Thoracic aorta (tissue), 2 donors: ENCODE results near the gene TMPRSS4. TPM values are rescaled to one million over a fixed set of nuclear protein-coding genes. Genes with fewer than 3 reads are reported as not detected.

Experiments used
- ATAC-seq: fragments of 150-250 bp; one replicate; pipeline ENCODE4 v1.8.0; 2017; ENCODE audit warnings: low read depth; ENCODE audit not compliant: insufficient number of reproducible peaks, low FRiP score
- DNase-seq: peaks from one replicate; pipeline ENCODE4 v3.0.0-alpha.2; 2020; ENCODE audit warnings: low spot score
- H3K27ac ChIP-seq, 2 donors: fragments of 200-600 bp; sonication (generic); 1 replicate in 1 of 2; 2 replicates in 1 of 2; pipeline ENCODE4 v1.5.1; 2016; ENCODE audit warnings: mild to moderate bottlenecking in 2 of 2, moderate library complexity in 2 of 2
- H3K27me3 ChIP-seq: fragments of 200-600 bp; sonication (generic); replicated peaks from 2 replicates; pipeline ENCODE4 v1.6.0; 2016; ENCODE audit warnings: mild to moderate bottlenecking; ENCODE audit not compliant: insufficient read depth
- H3K36me3 ChIP-seq: fragments of 200-600 bp; sonication (generic); one replicate; pipeline ENCODE4 v1.5.1; 2016
- H3K4me1 ChIP-seq, 2 donors: fragments of 200-600 bp; sonication (generic); 1 replicate in 1 of 2; 2 replicates in 1 of 2; pipeline versions ENCODE4 v1.5.1 to v1.6.0; 2016; ENCODE audit warnings: low read depth in 2 of 2, mild to moderate bottlenecking in 1 of 2; ENCODE audit not compliant: control insufficient read depth in 1 of 2
- H3K4me3 ChIP-seq: fragments of 200-600 bp; sonication (generic); 2 replicates; pipeline ENCODE4 v1.5.1; 2016; ENCODE audit warnings: mild to moderate bottlenecking
- H3K9me3 ChIP-seq: fragments of 200-600 bp; sonication (generic); 2 replicates; pipeline ENCODE4 v1.5.1; 2016
- total RNA-seq, 2 donors: library from RNA; depleted of rRNA; stranded (reverse); fragments of >200 nt; gene quantifications; one replicate each; pipeline versions ENCODE4 v1.1.0 to v1.2.3, GENCODE V29; 2016
- TF ChIP-seq, protein P1 (sequence below): fragments of 200-600 bp; sonication (generic); IDR thresholded peaks from one replicate; pipeline ENCODE4 v1.5.1; 2019; ENCODE audit warnings: antibody characterized with exemption

Gene TMPRSS4
- total RNA-seq, 2 donors from 2014 or later, result 2.2 TPM; not detected in 1

GRCh38 chr11:118128310-118128709 lies 51.4 kb downstream of the TMPRSS4 start:
- no peak for DNase-seq

DNA sequence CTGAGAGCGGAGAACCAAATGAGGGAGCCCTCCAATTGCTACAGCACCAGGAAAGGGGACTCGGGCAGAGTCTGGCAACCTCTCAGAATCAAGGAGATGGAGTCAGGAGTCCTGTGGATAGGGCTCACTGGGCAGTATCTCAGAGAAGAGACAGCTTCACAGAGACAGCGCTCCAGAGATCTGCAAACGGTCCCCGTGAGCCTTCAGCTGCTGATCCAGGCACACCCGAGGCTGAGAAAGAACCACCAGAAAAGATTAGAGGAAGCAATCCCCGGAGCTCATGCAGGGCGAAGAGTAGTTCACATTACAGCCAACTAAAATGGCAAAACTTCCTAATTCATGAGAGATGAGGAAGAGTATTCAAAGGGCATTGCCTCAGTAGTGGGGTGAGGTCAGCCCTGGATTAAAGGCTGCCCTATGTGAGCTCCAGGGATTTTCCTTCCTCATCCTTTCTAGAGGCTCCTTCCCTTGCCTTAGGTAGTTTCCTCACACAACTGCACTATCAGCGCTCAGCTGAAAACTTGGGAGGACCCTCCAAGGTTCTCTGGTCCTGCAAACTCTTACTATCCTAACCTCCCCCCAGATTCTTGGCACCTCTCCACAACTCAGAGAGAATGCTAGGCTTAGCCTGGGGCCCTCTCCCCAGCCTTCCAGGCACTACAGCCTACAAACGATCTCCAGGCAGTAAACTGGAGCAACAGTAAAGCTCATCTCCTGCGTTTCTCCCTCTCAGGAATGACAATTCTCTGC lies 52.0 kb downstream of the TMPRSS4 start:
- TF ChIP-seq, protein P1, sequence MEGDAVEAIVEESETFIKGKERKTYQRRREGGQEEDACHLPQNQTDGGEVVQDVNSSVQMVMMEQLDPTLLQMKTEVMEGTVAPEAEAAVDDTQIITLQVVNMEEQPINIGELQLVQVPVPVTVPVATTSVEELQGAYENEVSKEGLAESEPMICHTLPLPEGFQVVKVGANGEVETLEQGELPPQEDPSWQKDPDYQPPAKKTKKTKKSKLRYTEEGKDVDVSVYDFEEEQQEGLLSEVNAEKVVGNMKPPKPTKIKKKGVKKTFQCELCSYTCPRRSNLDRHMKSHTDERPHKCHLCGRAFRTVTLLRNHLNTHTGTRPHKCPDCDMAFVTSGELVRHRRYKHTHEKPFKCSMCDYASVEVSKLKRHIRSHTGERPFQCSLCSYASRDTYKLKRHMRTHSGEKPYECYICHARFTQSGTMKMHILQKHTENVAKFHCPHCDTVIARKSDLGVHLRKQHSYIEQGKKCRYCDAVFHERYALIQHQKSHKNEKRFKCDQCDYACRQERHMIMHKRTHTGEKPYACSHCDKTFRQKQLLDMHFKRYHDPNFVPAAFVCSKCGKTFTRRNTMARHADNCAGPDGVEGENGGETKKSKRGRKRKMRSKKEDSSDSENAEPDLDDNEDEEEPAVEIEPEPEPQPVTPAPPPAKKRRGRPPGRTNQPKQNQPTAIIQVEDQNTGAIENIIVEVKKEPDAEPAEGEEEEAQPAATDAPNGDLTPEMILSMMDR, result no peak
- no peaks in the 10 kb centered on the region for H3K4me1 ChIP-seq
- H3K9me3 ChIP-seq, result no peaks in the 10 kb centered on the region
- H3K4me3 ChIP-seq, result no peak overlapping the region
- ATAC-seq (no peak), DNase-seq (no peak)
- H3K27ac ChIP-seq, result no peak overlapping the region
- H3K27me3 ChIP-seq, result no peaks in the 10 kb centered on the region
- H3K36me3 ChIP-seq, result no peaks in the 10 kb centered on the region

More at GRCh38 chr11:118128310-118128709, 51.4 kb downstream of the TMPRSS4 start:
- no peak overlapping the region for H3K4me3 ChIP-seq
- H3K27me3 ChIP-seq, result no peaks in the 10 kb centered on the region
- no peaks in the 10 kb centered on the region for H3K9me3 ChIP-seq
- no peaks in the 10 kb centered on the region for H3K36me3 ChIP-seq
- no peaks in the 10 kb centered on the region for H3K4me1 ChIP-seq
- TF ChIP-seq, protein P1, result no peak
- no peak for ATAC-seq
- no peak overlapping the region for H3K27ac ChIP-seq

GRCh38 chr11:118129471-118130172 lies 52.7 kb downstream of the TMPRSS4 start:
- TF ChIP-seq, protein P1, result no peak
- ATAC-seq, result no peak
- Histone ChIP-seq H3K4me3 (no peak overlapping the region), H3K27ac (no peak overlapping the region), H3K36me3 (no peaks in the 10 kb centered on the region), H3K27me3 (no peaks in the 10 kb centered on the region), H3K4me1 (no peaks in the 10 kb centered on the region), H3K9me3 (no peaks in the 10 kb centered on the region)
- no peak for DNase-seq

DNA sequence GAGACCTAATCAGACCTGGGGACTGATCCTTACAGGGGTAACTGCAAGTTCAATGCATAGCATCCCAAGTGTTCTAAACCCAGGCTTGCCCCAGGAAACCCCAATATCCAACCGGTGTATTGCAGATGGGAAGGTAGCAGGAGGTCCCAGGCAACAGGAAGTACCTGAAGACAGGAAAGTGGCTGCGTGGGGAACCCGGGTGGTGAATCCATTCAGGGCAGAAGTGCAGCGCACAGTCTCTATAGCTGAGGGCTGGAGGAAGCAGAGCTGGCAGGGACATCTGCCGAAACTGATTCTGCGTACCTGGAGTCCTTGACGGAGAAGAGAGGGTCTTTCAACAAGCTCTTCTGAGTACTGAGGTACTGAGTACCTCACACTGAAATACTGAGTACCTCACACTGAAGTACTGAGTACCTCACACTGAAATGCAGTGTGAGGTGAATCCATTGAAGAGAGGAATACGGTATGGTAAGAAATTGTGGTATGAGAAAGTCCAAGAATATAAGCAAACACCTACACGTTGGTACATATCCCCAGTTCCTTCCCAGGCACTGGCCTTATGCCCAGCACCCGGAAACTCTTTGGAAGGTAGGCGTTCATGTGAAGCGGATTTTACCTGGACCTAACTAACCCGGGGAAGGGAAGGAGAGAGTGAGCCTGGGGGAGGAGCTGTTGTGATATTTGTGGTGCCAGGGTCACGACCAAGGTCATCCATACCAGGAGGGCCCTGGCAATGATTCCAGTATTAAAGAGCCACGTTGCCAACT lies 55.7 kb downstream of the TMPRSS4 start:
- DNase-seq (no peak), ATAC-seq (no peak)
- TF ChIP-seq, protein P1, result no peak
- H3K27me3 ChIP-seq, result no peaks in the 10 kb centered on the region
- H3K36me3 ChIP-seq, result no peaks in the 10 kb centered on the region
- no peaks in the 10 kb centered on the region for H3K4me1 ChIP-seq
- H3K27ac ChIP-seq, result no peak overlapping the region
- H3K4me3 ChIP-seq, result no peak overlapping the region
- no peaks in the 10 kb centered on the region for H3K9me3 ChIP-seq

DNA sequence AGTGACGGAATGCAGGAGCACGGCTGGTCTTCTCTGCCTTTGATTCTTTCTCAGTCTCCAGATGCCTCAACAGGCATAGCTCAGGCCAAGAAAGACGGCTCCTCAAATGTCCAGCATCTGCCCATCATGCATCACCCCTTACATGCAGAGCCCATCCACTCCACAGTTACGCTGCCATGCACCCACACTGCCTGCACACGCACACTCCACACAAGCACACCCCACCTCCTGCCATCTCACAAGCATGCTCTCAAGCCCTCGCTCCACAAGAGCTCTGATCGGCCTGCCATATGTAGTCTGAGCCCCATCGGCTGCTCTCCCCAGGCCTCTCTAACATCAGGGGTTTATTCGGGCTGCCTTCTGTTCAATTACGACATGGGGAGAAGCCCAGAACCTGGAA lies 56.9 kb downstream of the TMPRSS4 start:
- Histone ChIP-seq H3K27ac (no peak overlapping the region), H3K4me1 (no peaks in the 10 kb centered on the region), H3K27me3 (no peaks in the 10 kb centered on the region), H3K36me3 (no peaks in the 10 kb centered on the region), H3K4me3 (no peak overlapping the region), H3K9me3 (no peaks in the 10 kb centered on the region)
- TF ChIP-seq, protein P1, result no peak
- no peak for ATAC-seq
- DNase-seq, result no peak
